ENCODE measurements around the gene MTURN. TPM values are rescaled to one million over a fixed set of nuclear protein-coding genes. Genes with fewer than 3 reads are reported as not detected.

Gene MTURN
- total and polyA plus RNA-seq, 10 of the 15 experiments (the other 5 are each of a cell fraction or from before 2014, with no cell fraction given) = 0.52 to 5.0 (median 3.3) TPM

DNA sequence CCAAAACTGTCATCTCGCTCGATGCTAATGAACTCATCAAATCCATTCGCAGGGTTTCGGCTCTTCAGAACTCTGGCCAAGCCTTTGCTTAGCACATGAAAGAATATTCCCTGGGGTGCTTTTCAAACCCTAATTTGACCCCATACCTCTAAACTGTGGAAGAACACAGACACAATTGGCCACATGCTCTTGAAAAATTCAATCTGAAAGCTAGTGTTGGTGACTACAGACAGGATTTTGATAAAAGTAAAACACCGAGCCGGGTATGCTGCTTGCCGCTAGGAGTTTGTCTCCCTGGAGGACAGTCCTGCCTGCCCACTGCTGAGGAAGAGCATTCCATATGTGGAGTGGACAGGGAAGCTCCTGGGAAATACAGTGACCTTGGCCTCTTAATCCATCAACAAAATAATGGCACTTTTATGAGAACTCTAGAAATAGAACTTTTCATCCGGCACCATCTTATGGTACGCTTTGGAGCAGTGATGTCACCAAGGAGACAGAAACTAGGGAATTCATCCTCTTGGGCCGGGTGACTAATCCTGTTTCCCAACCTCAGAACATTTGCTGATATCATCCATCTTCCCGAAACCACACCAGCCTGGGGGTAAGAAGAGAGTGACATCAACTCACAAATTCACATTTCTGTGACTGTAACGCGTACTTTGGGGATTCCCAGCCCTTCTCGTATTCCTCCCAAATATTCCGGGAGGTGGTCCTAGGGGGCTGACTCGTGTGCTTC is 34.2 kb downstream of the MTURN start (continued):
- TF ChIP-seq NR2C1 (IDR thresholded peaks at IDR 0.05) (no peak), TCF12 (IDR thresholded peaks at IDR 0.05; ENCODE audit: low read depth, low read length) (no peak)
- TF ChIP-seq, protein P1, sequence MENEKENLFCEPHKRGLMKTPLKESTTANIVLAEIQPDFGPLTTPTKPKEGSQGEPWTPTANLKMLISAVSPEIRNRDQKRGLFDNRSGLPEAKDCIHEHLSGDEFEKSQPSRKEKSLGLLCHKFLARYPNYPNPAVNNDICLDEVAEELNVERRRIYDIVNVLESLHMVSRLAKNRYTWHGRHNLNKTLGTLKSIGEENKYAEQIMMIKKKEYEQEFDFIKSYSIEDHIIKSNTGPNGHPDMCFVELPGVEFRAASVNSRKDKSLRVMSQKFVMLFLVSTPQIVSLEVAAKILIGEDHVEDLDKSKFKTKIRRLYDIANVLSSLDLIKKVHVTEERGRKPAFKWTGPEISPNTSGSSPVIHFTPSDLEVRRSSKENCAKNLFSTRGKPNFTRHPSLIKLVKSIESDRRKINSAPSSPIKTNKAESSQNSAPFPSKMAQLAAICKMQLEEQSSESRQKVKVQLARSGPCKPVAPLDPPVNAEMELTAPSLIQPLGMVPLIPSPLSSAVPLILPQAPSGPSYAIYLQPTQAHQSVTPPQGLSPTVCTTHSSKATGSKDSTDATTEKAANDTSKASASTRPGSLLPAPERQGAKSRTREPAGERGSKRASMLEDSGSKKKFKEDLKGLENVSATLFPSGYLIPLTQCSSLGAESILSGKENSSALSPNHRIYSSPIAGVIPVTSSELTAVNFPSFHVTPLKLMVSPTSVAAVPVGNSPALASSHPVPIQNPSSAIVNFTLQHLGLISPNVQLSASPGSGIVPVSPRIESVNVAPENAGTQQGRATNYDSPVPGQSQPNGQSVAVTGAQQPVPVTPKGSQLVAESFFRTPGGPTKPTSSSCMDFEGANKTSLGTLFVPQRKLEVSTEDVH (IDR thresholded peaks at IDR 0.05; ENCODE audit: low read depth, partially characterized antibody) = no peak

DNA sequence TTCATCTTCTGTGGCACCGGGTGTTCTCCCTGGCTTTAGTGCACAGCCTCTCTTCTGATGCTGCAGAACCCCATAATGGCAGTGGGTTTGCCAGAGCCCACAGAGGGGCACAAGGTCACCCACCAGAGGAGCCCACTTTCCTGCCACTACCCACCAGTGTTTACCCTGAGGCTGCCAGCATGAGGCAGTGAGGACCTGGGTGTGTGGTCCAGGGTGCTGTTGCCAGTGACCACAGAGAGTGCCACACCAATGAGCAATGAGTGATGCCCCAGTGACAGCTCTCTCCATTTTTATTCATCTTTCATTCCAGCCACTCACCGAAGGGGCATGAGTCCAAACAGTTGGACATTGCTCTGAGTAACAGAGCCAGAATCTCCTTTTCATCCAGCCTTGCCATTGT is 34.8 kb downstream of the MTURN start:
- SMC1A ChIA-PET (ENCODE audit: uncharacterized antibody, unreplicated experiment) = interaction anchor here (0.7 to 9.4 kb wide), 7 partner anchors 9 to 378 kb away, joined by 3 to 74 read pairs (median 5); no protein-coding TSS in a partner anchor
- CTCF ChIA-PET = interaction anchor here (0.6 to 2.7 kb wide), 6 partner anchors 22 to 184 kb away, joined by 3 to 12 read pairs (median 3); no protein-coding TSS in a partner anchor
- in situ Hi-C loops (cut with MboI) (no loop called here), intact Hi-C loops (cut with micrococcal nuclease; ENCODE audit: unreplicated experiment) (no loop called here)
- POLR2A ChIA-PET = no interaction called here
- Histone ChIP-seq H3K9me3 (replicated peaks; ENCODE audit: control insufficient read depth, insufficient read depth, low read length) (no peaks in the 10 kb centered on the region), H3K36me3 (ENCODE audit: control insufficient read depth in 2 of 2, insufficient read depth in 2 of 2, low read length in 1 of 2) (no peaks in the 10 kb centered on the region), H4K20me1 (ENCODE audit: control insufficient read depth, insufficient read depth) (no peaks in the 10 kb centered on the region), H3K27me3 (replicated peaks in 1 of 2; ENCODE audit: control insufficient read depth in 2 of 2, insufficient read depth in 2 of 2, low read length in 1 of 2) (no peaks in the 10 kb centered on the region), H2AFZ (ENCODE audit: control insufficient read depth, low read depth, low read length) (no peak overlapping the region), H3K27ac (ENCODE audit: control insufficient read depth, insufficient read depth) (no peak overlapping the region), H3K4me1 (ENCODE audit: control insufficient read depth, insufficient read depth, low read length) (no peaks in the 10 kb centered on the region; the same call in 1 of the 2 replicates), H3K9ac (ENCODE audit: control insufficient read depth, insufficient read depth, low read length) (no peak overlapping the region), H3K4me3 (no peak overlapping the region), H3K79me2 (ENCODE audit: control insufficient read depth, insufficient read depth, low read length) (no peaks in the 10 kb centered on the region), H3K4me2 (ENCODE audit: control insufficient read depth, insufficient read depth) (no peak overlapping the region)
- no peak for DNase-seq (ENCODE audit: low read depth, low spot score)
- WGBS (ENCODE audit: insufficient coverage, insufficient replicate concordance, low lambda C conversion rate, missing lambda C conversion rate) = 25% methylated on average over 2 of the region's 2 CpGs
- no peak for FAIRE-seq
- no peak for ATAC-seq
- RAD21 ChIA-PET (ENCODE audit: unreplicated experiment) = interaction anchor here (0.9 to 4.4 kb wide), 4 partner anchors 9 to 106 kb away, joined by 3 to 42 read pairs (median 4); no protein-coding TSS in a partner anchor
- no TSS peak for BruUV-seq (replicated peaks)
- no peak for TF ChIP-seq HDGF (IDR thresholded peaks at IDR 0.05)
- no peak for TF ChIP-seq TCF7 (IDR thresholded peaks at IDR 0.05; ENCODE audit: borderline replicate concordance)
- no peak for TF ChIP-seq BRCA1 (IDR thresholded peaks at IDR 0.05; ENCODE audit: low read depth, low read length)
- TF ChIP-seq, protein P2, sequence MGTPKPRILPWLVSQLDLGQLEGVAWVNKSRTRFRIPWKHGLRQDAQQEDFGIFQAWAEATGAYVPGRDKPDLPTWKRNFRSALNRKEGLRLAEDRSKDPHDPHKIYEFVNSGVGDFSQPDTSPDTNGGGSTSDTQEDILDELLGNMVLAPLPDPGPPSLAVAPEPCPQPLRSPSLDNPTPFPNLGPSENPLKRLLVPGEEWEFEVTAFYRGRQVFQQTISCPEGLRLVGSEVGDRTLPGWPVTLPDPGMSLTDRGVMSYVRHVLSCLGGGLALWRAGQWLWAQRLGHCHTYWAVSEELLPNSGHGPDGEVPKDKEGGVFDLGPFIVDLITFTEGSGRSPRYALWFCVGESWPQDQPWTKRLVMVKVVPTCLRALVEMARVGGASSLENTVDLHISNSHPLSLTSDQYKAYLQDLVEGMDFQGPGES (IDR thresholded peaks at IDR 0.05) = no peak
- TF ChIP-seq GABPA (IDR thresholded peaks at IDR 0.05; ENCODE audit: low read depth) = no peak
- TF ChIP-seq, protein P3, sequence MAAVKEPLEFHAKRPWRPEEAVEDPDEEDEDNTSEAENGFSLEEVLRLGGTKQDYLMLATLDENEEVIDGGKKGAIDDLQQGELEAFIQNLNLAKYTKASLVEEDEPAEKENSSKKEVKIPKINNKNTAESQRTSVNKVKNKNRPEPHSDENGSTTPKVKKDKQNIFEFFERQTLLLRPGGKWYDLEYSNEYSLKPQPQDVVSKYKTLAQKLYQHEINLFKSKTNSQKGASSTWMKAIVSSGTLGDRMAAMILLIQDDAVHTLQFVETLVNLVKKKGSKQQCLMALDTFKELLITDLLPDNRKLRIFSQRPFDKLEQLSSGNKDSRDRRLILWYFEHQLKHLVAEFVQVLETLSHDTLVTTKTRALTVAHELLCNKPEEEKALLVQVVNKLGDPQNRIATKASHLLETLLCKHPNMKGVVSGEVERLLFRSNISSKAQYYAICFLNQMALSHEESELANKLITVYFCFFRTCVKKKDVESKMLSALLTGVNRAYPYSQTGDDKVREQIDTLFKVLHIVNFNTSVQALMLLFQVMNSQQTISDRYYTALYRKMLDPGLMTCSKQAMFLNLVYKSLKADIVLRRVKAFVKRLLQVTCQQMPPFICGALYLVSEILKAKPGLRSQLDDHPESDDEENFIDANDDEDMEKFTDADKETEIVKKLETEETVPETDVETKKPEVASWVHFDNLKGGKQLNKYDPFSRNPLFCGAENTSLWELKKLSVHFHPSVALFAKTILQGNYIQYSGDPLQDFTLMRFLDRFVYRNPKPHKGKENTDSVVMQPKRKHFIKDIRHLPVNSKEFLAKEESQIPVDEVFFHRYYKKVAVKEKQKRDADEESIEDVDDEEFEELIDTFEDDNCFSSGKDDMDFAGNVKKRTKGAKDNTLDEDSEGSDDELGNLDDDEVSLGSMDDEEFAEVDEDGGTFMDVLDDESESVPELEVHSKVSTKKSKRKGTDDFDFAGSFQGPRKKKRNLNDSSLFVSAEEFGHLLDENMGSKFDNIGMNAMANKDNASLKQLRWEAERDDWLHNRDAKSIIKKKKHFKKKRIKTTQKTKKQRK (IDR thresholded peaks at IDR 0.05; ENCODE audit: low read depth, low read length) = no peak
- TF ChIP-seq, protein P4, sequence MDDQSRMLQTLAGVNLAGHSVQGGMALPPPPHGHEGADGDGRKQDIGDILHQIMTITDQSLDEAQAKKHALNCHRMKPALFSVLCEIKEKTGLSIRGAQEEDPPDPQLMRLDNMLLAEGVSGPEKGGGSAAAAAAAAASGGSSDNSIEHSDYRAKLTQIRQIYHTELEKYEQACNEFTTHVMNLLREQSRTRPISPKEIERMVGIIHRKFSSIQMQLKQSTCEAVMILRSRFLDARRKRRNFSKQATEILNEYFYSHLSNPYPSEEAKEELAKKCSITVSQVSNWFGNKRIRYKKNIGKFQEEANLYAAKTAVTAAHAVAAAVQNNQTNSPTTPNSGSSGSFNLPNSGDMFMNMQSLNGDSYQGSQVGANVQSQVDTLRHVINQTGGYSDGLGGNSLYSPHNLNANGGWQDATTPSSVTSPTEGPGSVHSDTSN (IDR thresholded peaks at IDR 0.05; ENCODE audit: insufficient replicate concordance, low read depth, low read length) = no peak
- TF ChIP-seq SMAD1 (IDR thresholded peaks at IDR 0.05; ENCODE audit: low read depth, partially characterized antibody) = no peak
- TF ChIP-seq, protein P5, sequence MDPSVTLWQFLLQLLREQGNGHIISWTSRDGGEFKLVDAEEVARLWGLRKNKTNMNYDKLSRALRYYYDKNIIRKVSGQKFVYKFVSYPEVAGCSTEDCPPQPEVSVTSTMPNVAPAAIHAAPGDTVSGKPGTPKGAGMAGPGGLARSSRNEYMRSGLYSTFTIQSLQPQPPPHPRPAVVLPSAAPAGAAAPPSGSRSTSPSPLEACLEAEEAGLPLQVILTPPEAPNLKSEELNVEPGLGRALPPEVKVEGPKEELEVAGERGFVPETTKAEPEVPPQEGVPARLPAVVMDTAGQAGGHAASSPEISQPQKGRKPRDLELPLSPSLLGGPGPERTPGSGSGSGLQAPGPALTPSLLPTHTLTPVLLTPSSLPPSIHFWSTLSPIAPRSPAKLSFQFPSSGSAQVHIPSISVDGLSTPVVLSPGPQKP (IDR thresholded peaks at IDR 0.05; ENCODE audit: low read depth, low read length) = no peak

Data from GM12878 (cell line).